PC-3 (cell line): ENCODE results near the gene CCNQ. TPM values are rescaled to one million over a fixed set of nuclear protein-coding genes. Genes with fewer than 3 reads are reported as not detected.

Experiments
- ATAC-seq: fragments of 200-7000 bp; cut with Tn5 transposase; 2 replicates; pipeline ENCODE4 v1.9.1; 2020; ENCODE audit warnings: mild to moderate bottlenecking, moderate library complexity
- BruUV-seq: library from RNA; stranded (reverse); fragments of 400-500 nt; replicated peaks from 2 replicates; lab custom pipeline; 2021; lab: Mats Ljungman, UMichigan
- CTCF ChIA-PET: fragments of 300-600 bp; sonication (Branson Sonifier 250); formaldehyde crosslinking; loops from one replicate; lab custom pipeline; 2022; ENCODE audit warnings: antibody characterized with exemption; lab: Charles Lee
- POLR2A ChIA-PET: fragments of 300-600 bp; sonication (Branson Sonifier 250); formaldehyde crosslinking; loops from one replicate; lab custom pipeline; 2022; ENCODE audit warnings: antibody characterized with exemption; ENCODE audit not compliant: unreplicated experiment; lab: Charles Lee
- DNase-seq: peaks from one replicate; pipeline ENCODE4 v3.0.0-alpha.2; 2015
- H2AFZ ChIP-seq: fragments of 300-600 bp; sonication (generic); 2 replicates; pipeline ENCODE4 v1.6.0; 2016; ENCODE audit warnings: antibody characterized with exemption, low read length
- H3F3A ChIP-seq: fragments of 300-600 bp; sonication (generic); one replicate; pipeline ENCODE4 v1.6.0; 2017; ENCODE audit warnings: antibody characterized with exemption, low read length, control low read depth, mild to moderate bottlenecking; ENCODE audit not compliant: unreplicated experiment
- H3K27ac ChIP-seq: fragments of 300-600 bp; sonication (generic); 2 replicates; pipeline ENCODE4 v1.5.1; 2016; ENCODE audit warnings: mild to moderate bottlenecking, low read length
- H3K27me3 ChIP-seq: fragments of 300-600 bp; sonication (generic); 2 replicates; pipeline ENCODE4 v1.6.1; 2016; ENCODE audit warnings: low read length, mixed read lengths
- H3K36me3 ChIP-seq: fragments of 300-600 bp; sonication (generic); 2 replicates; pipeline ENCODE4 v1.6.1; 2016; ENCODE audit warnings: low read depth, mixed run types, low read length, mixed read lengths
- H3K4me1 ChIP-seq: fragments of 300-600 bp; sonication (generic); 2 replicates; pipeline ENCODE4 v1.5.1; 2016; ENCODE audit warnings: low read length; ENCODE audit not compliant: insufficient read depth
- H3K4me2 ChIP-seq: fragments of 300-600 bp; sonication (generic); 2 replicates; pipeline ENCODE4 v1.6.0; 2016; ENCODE audit warnings: low read length
- H3K4me3 ChIP-seq: fragments of 300-600 bp; sonication (generic); 2 replicates; pipeline ENCODE4 v1.5.1; 2016; ENCODE audit warnings: mild to moderate bottlenecking, low read length, mixed read lengths
- H3K79me2 ChIP-seq: fragments of 300-600 bp; sonication (generic); 2 replicates; pipeline ENCODE4 v1.6.1; 2017; ENCODE audit warnings: low read length, mixed read lengths
- H3K9ac ChIP-seq: fragments of 300-600 bp; sonication (generic); 2 replicates; pipeline ENCODE4 v1.6.0; 2016; ENCODE audit warnings: mild to moderate bottlenecking, low read length
- H3K9me2 ChIP-seq: fragments of 300-600 bp; sonication (generic); replicated peaks from 2 replicates; pipeline ENCODE4 v1.6.1; 2016; ENCODE audit warnings: mixed run types, low read length, mixed read lengths
- H3K9me3 ChIP-seq: fragments of 300-600 bp; sonication (generic); 2 replicates; pipeline ENCODE4 v1.6.1; 2016; ENCODE audit warnings: low read length, mixed read lengths
- H4K20me1 ChIP-seq: fragments of 300-600 bp; sonication (generic); 2 replicates; pipeline ENCODE4 v1.6.1; 2016; ENCODE audit warnings: low read length, mixed read lengths
- CTCF ChIP-seq: fragments of 300-600 bp; sonication (generic); conservative IDR thresholded peaks from 2 replicates; pipeline ENCODE4 v1.5.1; 2017; ENCODE audit warnings: antibody characterized with exemption, low read depth, mild to moderate bottlenecking, low read length
- EZH2 ChIP-seq: fragments of 300-600 bp; sonication (generic); IDR thresholded peaks from one replicate; pipeline ENCODE4 v1.6.1; 2017; ENCODE audit warnings: antibody characterized with exemption, mild to moderate bottlenecking, low read length; ENCODE audit not compliant: unreplicated experiment
- EZH2phosphoT487 ChIP-seq: fragments of 300-600 bp; sonication (generic); IDR thresholded peaks from 2 replicates; pipeline ENCODE4 v1.6.1; 2018; ENCODE audit warnings: mild to moderate bottlenecking, antibody characterized with exemption, low read length, borderline replicate concordance
- intact Hi-C: fragments of 100-400 bp; cut with micrococcal nuclease; formaldehyde crosslinking; loops from 2 replicates; pipeline ENCODE4 v1.9.0; 2023
- total RNA-seq: library from RNA; depleted of rRNA; stranded (reverse); fragments of >200 nt; gene quantifications from 2 replicates; pipeline ENCODE4 v1.2.3, GENCODE V29; 2014

Gene CCNQ
- total RNA-seq, 1 experiment from 2014 or later: 110 TPM

GRCh38 chrX:153595387-153595786 lies 3.6 kb downstream of the CCNQ start:
- Histone ChIP-seq H3K9ac (no peak overlapping the region), H3K9me3 (no peaks in the 10 kb centered on the region)

GRCh38 chrX:153593811-153594500 lies 5.0 kb downstream of the CCNQ start:
- ATAC-seq (no peak), DNase-seq (no peak)
- no TSS peak for BruUV-seq
- intact Hi-C loops: no loop called here
- H3K4me2 ChIP-seq: no peak overlapping the region
- no peaks in the 10 kb centered on the region for H3K9me3 ChIP-seq
- H3K9me2 ChIP-seq: no peaks in the 10 kb centered on the region
- peaks cover 23% of the 10 kb centered on the region for H4K20me1 ChIP-seq
- H3K4me1 ChIP-seq: 0 out of 2 replicates have a peak, but pooled peaks cover 6% of the 10 kb centered on the region
- H3K27me3 ChIP-seq: no peaks in the 10 kb centered on the region
- H2AFZ ChIP-seq: no peak overlapping the region
- no peak overlapping the region for H3K4me3 ChIP-seq
- ChIA-PET POLR2A (no interaction called here), CTCF (no interaction called here)
- H3K36me3 ChIP-seq: no peaks in the 10 kb centered on the region; the same call in 1 of the 2 replicates
- no peaks in the 10 kb centered on the region for H3F3A ChIP-seq
- H3K9ac ChIP-seq: no peak overlapping the region
- TF ChIP-seq CTCF (no peak), EZH2phosphoT487 (no peak), EZH2 (no peak)
- peaks cover 33% of the 10 kb centered on the region for H3K79me2 ChIP-seq
- H3K27ac ChIP-seq: no peak overlapping the region

More at GRCh38 chrX:153595387-153595786, 3.6 kb downstream of the CCNQ start:
- ATAC-seq (no peak), DNase-seq (no peak)
- Histone ChIP-seq H4K20me1 (peaks cover 23% of the 10 kb centered on the region), H3K27ac (no peak overlapping the region), H3K79me2 (peaks cover 33% of the 10 kb centered on the region), H3K4me3 (no peak overlapping the region), H3K36me3 (no peaks in the 10 kb centered on the region; the same call in 1 of the 2 replicates), H2AFZ (no peak overlapping the region), H3F3A (no peaks in the 10 kb centered on the region), H3K4me1 (peaks cover 6% of the 10 kb centered on the region; the same call in 1 of the 2 replicates), H3K9me2 (no peaks in the 10 kb centered on the region), H3K4me2 (no peak overlapping the region), H3K27me3 (no peaks in the 10 kb centered on the region)
- intact Hi-C loops: no loop called here
- POLR2A ChIA-PET: no interaction called here
- BruUV-seq: no TSS peak
- CTCF ChIA-PET: no interaction called here
- no peak for TF ChIP-seq EZH2
- no peak for TF ChIP-seq EZH2phosphoT487
- TF ChIP-seq CTCF: no peak

DNA sequence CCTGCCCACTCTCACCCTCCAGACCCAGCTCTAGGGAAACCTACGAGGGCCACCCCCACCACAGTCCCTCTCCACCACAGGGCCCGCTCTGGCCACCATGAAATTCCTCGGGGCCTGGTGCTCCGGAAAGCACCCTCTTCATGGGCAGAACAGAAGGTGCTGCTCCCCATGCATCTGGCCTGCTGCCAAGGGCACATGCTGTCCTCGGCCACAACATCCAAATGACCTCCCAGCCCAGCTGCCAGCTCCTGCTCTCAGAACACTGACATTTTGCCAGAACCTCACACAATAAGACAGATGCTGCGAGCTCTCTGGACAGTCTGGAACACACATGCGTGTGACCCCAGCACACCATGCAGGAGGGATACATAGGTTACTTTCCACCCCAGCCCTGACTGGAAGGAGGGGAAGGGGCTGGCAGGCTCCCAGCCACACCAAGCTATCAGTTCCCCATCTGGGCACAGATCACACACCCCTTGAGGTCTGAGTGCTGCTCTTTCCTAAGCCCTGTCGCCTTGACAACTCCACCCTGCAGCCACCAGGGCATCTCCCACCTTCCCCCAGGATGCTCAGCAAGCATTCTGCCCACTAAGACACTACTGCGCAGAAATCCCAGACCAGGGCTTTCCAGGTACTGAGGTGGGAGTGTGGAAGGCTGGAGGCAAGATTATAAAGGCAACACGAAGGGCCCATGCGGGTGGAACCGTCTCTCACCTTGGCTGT lies 5.8 kb downstream of the CCNQ start:
- no peaks in the 10 kb centered on the region for H3K27me3 ChIP-seq
- no peaks in the 10 kb centered on the region for H3K9me2 ChIP-seq
- no peak for TF ChIP-seq EZH2
- TF ChIP-seq EZH2phosphoT487: no peak
- TF ChIP-seq CTCF: no peak
- no TSS peak for BruUV-seq
- intact Hi-C loops: no loop called here
- 0 out of 2 replicates have a peak, but pooled peaks cover 6% of the 10 kb centered on the region for H3K4me1 ChIP-seq
- H2AFZ ChIP-seq: no peak overlapping the region
- no peak overlapping the region for H3K27ac ChIP-seq
- H3K9me3 ChIP-seq: no peaks in the 10 kb centered on the region
- ChIA-PET CTCF (no interaction called here), POLR2A (no interaction called here)
- no peak for ATAC-seq
- no peak overlapping the region for H3K4me3 ChIP-seq
- no peaks in the 10 kb centered on the region for H3F3A ChIP-seq
- no peaks in the 10 kb centered on the region; the same call in 1 of the 2 replicates for H3K36me3 ChIP-seq
- no peak for DNase-seq
- H3K79me2 ChIP-seq: peaks cover 27% of the 10 kb centered on the region
- peaks cover 21% of the 10 kb centered on the region for H4K20me1 ChIP-seq
- no peak overlapping the region for H3K9ac ChIP-seq
- no peak overlapping the region for H3K4me2 ChIP-seq
